HG02870 (cell line): ENCODE data around the gene STX10.

Experiments used
- ATAC-seq: cut with Tn5 transposase; IDR thresholded peaks from one replicate; pipeline ENCODE4 v1.9.1; 2021; ENCODE audit warnings: mild to moderate bottlenecking, moderate library complexity; ENCODE audit not compliant: unreplicated experiment

Gene STX10

DNA sequence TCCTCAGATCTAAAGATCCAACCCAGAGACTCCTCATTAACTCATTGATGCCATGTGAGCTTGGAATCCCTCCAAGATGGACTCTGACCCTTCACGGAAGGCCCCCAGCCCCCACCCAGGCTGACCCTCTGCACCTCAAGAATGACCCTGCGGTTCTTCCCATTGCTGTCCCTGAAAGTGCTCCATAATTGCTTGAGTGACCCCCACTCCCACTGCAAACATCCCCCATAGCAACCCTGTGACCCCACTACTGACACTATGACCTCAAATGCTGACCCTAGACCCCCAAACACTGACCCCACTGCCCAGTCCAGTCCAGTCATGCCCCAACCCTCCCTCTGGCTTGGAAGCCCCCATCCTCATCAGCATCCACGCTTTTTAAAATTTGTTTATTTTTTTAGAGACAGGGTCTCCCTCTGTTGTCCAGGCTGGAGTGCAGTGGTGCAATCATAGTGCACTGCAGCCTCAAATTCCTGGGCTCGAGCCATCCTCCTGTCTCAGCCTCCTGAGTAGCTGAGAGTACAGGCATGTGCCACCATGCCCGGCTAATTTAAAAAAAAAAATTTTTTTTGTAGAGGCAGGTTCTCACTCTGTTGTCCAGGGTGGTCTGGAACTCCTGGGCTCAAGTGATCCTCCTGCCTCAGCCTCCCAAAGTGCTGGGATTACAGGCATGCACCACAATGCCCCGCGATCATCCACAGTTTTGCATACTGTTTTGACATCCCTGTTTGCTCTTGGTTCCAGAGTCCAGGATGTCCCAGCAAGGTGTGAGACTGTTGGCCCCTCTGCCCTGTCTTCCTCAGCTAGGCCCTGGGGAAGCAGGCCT, 48.4 kb downstream of the STX10 start:
- no peak for ATAC-seq

DNA sequence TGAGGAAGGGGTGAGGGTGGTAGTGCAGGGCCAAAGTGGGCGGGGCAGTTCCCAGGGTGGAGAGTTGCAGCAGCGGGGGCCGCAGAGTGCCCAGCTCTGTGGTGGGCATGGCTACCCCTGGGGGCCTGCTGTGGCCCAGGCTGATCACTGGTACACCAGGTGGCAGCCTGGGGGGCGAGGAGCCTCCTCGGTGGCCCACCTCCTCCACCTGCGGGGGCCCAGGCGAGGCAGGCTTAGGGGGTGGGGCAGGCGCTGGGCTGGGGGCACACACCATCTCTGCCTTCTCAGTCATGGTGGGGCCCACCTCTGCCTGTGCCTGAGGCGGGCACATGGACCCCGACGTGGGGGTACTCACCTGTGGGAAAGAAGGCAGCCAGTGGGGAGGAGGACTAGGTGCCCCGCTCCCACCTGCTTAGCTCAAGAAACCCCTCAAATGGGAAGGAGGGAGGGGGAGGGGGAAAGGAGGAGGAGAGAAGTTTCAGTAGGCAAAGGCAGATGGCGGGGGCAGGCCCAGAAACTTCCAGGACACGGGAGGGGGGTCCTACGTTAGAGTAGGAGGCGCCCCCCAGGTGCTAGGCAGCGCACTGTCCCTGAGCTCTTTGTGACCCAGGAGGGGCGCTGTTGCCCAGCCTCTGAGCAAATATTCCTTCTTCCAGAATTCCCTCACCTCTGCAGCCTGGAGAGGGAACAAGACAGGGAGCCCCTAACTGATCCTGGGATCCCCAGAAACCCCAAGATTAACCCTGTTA, 49.2 kb downstream of the STX10 start:
- no peak for ATAC-seq

DNA sequence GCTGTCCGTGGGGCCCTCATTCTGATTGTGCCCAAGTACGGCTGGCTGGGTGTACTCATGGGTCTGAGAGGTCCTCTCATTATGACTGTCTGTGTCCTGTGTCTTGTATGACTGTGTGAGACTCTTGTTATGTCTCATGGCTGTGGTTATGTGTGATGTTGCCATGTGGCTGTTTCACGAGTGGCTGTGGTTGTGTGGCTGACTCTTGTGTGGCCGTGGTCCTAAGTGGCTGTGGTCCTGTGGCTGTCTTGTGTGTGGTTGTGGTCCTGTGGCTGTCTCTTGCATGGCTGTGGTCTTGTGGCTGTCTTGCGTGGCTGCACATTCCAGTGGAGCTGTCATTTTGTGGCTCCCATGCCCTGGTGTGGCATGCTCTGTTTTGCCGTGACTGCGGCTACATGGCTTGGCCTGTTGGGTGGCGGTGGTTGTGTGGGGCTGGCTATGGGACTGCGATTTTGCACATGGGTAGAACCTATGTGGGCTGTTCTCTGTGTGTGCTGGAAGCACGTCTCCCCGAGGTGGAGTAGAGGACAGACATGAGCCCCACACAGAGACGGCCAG, 50.1 kb downstream of the STX10 start:
- no peak for ATAC-seq

DNA sequence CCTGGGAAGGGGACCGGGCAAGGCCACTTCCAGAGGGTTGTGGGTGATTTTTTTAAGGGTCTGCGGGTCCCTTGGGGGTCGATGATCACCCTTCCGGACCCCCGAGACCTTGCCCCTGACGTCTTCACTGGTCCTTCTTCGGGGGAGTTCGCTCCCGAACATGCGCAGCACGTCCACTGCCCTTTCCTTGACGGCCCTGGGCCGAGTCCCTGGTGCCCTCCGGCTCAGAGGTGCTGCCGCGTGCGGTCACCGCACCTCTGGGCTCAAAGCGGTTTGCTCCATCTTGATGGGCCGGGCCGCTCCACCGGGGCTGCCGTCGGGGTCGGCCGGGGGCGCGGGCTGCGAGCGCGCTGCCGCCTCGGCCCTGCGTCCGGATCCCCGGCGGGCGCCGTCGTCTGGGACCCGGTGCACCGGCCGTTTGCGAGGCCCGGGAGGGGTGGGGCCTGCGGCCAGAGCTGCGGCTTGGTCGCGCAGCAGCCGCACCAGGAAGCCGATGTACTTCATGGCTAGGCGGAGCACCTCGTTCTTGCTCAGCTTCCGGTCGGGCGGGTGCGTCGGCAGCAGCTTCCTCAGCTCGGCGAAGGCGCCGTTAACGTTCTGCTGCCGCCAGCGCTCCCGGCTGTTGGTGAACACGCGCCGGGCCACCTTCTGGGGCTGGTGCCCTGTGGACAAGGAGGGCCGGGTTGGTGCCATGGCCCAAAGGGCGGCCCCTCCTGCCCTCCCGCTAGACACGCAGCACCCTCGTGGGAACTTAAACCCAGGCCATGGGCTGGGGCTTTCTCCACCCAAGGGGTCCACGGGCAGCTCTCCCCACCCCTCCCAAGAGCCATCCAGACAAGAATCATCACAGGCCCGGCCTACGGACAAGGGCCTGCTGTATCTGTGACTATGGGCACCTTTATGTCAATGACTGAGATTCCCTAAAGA, 50.8 kb downstream of the STX10 start:
- ATAC-seq: no peak

DNA sequence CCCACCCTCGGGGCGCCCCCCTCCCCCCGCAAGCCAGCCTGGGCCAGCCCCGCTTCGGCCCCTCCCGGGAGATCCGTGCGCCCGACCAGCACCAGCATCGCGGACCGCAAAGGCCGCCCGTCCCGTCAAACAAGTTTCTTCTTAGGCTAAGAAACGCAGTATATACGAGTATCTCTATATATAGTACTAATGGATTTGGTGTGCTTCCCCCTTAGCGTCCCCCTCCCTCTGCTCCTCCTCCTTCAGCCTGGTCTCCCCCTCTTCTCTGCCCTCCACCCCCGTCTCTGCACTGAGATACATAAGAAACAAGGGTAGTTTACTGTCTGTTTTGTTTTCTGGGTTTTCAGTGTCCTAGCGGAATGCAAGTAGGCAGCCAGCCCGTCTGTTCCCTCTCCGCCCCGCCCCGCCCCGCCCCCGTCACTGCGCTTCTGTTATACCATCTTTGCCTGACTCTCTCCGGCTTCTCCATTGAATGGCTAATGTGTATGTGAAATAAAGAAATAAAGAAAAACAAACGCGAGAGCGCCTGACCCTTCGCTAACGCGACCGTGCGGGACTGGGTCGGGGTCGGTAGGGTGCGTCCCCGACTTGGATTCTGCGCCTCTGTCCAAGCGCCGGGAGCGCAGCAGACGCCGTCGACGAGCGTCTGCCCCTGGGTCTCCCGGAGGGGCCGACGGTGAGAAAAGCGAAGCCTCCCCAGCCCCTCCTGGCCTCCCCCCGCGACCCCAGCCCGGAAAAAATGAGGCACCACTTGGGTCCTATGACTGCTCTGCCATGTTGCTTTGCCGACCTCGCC, 51.7 kb downstream of the STX10 start:
- ATAC-seq: no peak

DNA sequence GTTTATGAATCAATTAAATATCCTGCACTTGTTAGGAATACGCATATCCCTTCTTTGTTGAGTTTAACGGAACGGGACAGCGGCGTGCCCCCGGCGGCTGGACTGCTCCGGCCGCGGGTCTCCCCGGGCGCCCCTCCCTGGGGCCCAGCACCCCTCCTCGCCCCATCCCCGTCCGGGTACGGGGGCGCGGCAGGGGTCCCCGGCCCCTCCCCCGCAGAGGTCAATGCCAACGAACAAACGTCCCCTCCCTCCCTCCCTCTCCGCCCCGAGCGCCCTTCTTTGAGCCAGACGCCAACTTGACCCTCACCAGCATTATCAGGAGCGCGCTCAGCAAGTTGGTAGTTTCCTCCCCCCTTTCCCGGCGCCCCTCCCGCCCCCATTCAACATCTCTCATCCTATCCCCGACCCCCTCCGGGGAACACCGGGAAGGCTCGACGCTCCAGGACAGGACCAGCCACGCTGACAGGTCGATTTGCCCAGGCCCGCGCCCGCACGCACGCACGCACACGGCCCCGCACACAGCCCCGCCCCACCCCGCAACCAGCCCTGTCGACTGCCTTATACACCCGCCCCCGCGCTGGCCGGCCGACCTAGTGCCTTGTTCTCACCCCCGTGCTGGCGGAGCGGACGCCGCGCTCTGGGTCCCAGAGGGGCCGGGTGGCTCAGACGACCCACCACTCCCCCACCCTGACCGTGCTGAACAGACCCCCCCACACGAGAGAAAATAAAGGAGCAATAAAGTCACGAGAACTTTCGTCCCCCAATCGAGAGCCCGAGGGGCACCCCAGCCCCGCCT, 52.5 kb downstream of the STX10 start:
- ATAC-seq: no peak

DNA sequence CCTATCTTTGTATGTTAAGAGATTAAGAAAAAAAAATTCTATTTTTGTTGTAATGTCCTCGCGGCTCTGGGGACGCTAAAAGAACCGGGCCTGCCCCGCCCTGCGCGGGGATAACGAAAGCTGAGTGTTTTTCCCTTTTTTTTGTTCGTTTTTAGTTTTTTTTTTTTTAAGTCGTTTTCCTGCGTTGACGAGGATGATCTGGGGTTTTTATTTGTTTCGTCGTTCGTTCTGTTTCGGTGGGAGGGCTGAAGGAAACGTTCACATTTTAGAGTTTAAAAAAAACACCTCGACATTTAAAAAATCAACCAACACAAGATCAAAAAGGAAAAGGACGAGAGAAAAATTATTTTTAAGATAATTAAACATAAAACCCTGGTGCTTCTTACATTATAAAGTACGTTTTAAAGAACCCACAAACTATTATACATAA, 53.1 kb downstream of the STX10 start:
- no peak for ATAC-seq

DNA sequence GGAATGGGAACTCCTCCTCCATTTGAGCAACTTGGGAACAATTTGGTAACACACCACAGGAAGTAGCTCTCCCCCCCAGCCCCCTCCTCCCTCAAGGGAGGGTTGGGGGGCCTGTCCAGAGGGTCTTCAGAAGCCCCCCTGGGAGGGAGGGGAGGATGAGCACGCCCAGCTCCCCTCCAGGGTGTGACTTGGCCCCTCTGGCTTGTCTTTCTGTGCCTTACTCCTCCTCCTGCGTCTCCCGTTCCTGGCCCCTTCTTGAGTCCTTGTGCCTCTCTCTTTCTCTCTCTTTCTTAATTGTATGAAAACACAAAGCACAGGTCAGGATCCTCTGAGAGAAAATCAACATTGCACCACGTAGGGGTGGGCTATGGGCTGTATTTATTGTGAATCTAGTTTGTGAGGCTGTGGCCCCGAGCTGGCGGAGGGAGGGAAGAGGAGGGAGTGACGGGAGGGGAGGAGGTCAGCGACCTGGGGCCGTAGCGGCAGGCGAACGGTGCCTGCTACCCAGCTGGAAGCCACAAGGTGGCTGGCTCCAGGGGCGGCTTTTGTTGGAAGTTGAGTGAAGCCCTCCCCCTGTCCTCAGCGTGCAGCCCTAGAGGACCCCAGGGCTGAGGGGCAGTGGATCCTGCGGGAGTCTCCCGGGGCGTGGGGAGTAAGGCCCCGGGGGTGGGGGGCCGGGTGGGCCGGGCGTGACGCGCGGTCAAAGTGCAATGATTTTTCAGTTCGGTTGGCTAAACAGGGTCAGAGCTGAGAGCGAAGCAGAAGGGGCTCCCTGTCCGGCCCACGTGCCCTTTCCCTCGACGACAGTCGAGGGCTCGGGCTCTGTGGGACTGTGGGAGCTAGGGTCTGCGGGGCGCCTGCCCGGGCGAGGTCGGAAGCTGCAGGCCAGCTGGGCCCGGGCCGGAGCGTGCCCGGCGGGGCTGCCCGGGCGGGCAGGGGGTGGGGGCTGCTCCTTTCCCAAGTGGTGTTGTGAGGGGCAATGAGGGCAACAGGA, 53.9 kb downstream of the STX10 start:
- ATAC-seq: no peak

DNA sequence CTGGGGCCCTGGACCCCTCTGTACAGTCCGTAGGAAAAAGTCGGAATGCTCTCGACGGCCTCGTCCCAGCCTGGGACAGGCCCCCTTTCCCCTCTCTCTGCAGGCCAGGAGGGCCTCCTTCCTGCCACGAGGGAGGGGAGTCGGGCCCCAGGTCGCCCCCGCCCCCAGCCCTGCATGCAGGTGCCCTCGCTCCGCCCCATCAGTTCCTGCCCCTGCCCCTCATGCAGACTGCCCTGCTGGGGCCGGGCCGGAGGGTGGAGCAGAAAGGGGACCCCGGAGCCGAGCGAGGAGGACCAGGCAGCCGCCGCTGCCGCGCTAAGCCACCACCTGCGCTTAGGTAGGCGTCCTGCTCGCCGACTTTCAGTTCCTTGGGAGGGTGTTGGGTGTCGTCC, 54.8 kb downstream of the STX10 start:
- no peak for ATAC-seq

DNA sequence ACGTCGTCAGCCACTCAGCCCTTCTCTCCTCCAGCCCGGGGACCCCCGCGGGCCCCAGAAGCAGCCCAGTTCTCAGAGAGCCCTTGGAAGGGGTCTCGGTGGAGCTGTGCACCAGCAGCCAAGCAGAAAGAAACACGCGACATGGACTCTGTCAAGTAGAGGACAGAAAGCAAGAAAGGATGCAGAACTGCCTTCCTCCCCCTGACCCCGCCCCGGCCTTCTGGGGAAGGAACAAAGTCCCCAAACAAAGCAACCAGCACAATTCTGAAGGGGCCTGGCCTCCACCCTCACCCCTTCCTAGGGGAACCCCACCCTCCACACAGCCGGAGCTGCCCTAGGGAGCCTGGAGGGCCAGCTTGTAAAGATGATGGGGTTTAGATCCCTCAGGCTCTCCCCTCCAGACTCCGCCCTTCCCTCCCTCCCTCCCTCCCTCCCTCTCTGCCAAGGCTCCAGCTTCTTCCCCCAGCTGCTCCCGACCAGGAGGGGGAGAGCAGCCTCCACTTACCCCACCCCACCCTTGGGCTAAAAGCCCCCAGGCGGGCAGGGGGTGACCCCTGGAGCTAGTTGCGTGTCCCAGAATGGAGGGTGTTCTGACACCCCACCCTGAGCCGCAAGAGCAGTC, 55.3 kb downstream of the STX10 start:
- no peak for ATAC-seq

DNA sequence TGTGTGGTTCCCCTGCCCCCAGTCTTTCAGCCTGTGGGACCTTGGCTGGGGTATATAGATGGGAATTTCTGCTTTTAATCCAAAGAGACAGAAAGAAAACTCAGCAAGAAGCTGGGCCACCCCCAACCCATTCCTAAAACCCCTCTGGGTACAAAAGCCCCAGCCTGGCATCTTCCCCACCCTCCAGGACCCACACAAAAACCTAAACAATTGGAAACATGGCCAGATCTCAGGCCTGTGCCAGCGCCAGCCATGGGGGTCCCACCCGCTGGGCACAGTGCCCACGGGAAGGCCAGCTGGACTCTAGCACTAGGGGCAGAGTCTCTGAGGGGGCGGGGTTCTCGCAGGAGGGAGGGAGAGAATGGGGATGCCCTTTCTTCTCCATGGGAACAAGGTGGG, 56.1 kb downstream of the STX10 start:
- ATAC-seq: no peak
